HepG2 (cell line): ENCODE results near the gene LMAN2. TPM values are rescaled to one million over a fixed set of nuclear protein-coding genes. Genes with fewer than 3 reads are reported as not detected.

Source experiments
- ATAC-seq: fragments of 200-7000 bp; cut with Tn5 transposase; 3 replicates; pipeline ENCODE4 v1.9.1; 2020; ENCODE audit warnings: mild to moderate bottlenecking, moderate library complexity
- BruUV-seq: library from RNA; stranded (reverse); fragments of 400-500 nt; replicated peaks from 2 replicates; lab custom pipeline; 2021; lab: Mats Ljungman, UMichigan
- CTCF ChIA-PET: fragments of 300-600 bp; formaldehyde crosslinking; extraction: SDS; loops from one replicate; lab custom pipeline; 2021; ENCODE audit warnings: low total read pairs, inconsistent platforms, low intra/inter-chr PET ratio; lab: Yijun Ruan, JAX
- POLR2A ChIA-PET: fragments of 350-600 bp; sonication (Branson Sonifier 250); formaldehyde crosslinking; loops from one replicate; lab custom pipeline; 2020; ENCODE audit warnings: antibody characterized with exemption, inconsistent platforms; lab: Yijun Ruan, JAX
- DNase-seq: peaks from one replicate; pipeline ENCODE4 v3.0.0-alpha.2; 2015; ENCODE audit warnings: low spot score
- FAIRE-seq: peaks from 3 replicates; lab custom pipeline; 2011; peaks lifted over from hg19 to GRCh38; lab: Jason Lieb, UNC
- H2AFZ ChIP-seq: one replicate; pipeline ENCODE4 v1.6.1; 2011; ENCODE audit warnings: low read length, inconsistent platforms
- H3K27ac ChIP-seq: fragments of 300-600 bp; 3 replicates; pipeline ENCODE4 v1.8.0; 2011; ENCODE audit warnings: mixed run types, mild to moderate bottlenecking, mixed read lengths, low read length, inconsistent platforms; ENCODE audit not compliant: insufficient read depth; ENCODE audit errors: extremely low read length
- H3K27me3 ChIP-seq, 2 experiments: fragments of 200-600 bp in 1 of 2; 2 replicates in 1 of 2; 3 replicates in 1 of 2; pipeline versions ENCODE4 v1.6.0 to v1.8.0; 2011; ENCODE audit warnings: low read length in 2 of 2, mild to moderate bottlenecking in 2 of 2, moderate library complexity in 2 of 2, inconsistent platforms in 1 of 2; ENCODE audit not compliant: insufficient read depth in 2 of 2, control insufficient read depth in 1 of 2
- H3K36me3 ChIP-seq, 2 experiments: fragments of 200-600 bp in 1 of 2; replicated peaks in 1 of 2; 2 replicates in 1 of 2; 3 replicates in 1 of 2; pipeline versions ENCODE4 v1.5.1 to v1.8.0; 2011; ENCODE audit warnings: low read length in 2 of 2, inconsistent platforms in 1 of 2; ENCODE audit not compliant: insufficient read depth in 2 of 2, control insufficient read depth in 1 of 2
- H3K4me1 ChIP-seq: 2 replicates; pipeline ENCODE4 v1.5.1; 2012; ENCODE audit warnings: low read length, inconsistent platforms; ENCODE audit not compliant: insufficient read depth
- H3K4me2 ChIP-seq: 2 replicates; pipeline ENCODE4 v1.6.0; 2011; ENCODE audit warnings: low read depth, low read length, inconsistent platforms
- H3K4me3 ChIP-seq, 3 experiments: fragments of 200-600 bp in 1 of 3; sonication (generic), shearing (Covaris generic) in 1 of 3; replicated peaks in 1 of 3; 2 replicates each; pipeline ENCODE4 v1.5.1; 2011 to 2016; ENCODE audit warnings: low read length in 3 of 3, inconsistent platforms in 2 of 3, low read depth in 2 of 3, mild to moderate bottlenecking in 2 of 3, control low read depth in 1 of 3, mixed read lengths in 1 of 3; ENCODE audit not compliant: insufficient read depth in 1 of 3
- H3K79me2 ChIP-seq: one replicate; pipeline ENCODE4 v1.6.1; 2011; ENCODE audit warnings: low read length, inconsistent platforms; ENCODE audit not compliant: insufficient read depth
- H3K9ac ChIP-seq: 2 replicates; pipeline ENCODE4 v1.6.0; 2011; ENCODE audit warnings: mild to moderate bottlenecking, low read depth, low read length, inconsistent platforms; ENCODE audit not compliant: insufficient read depth
- H3K9me3 ChIP-seq: 2 replicates; pipeline ENCODE4 v1.5.1; 2012; ENCODE audit warnings: mild to moderate bottlenecking, low read length
- H4K20me1 ChIP-seq: 2 replicates; pipeline ENCODE4 v1.6.0; 2011; ENCODE audit warnings: inconsistent platforms, mild to moderate bottlenecking, low read length, moderate library complexity; ENCODE audit not compliant: insufficient read depth
- BHLHE40 ChIP-seq: IDR thresholded peaks from 2 replicates; pipeline ENCODE4 v1.6.1; 2011; ENCODE audit warnings: low read length, improper control_type of control experiment
- HES4 ChIP-seq: sonication (generic); formaldehyde crosslinking; IDR thresholded peaks from 2 replicates; pipeline ENCODE4 v1.9.0; 2021; ENCODE audit warnings: mild to moderate bottlenecking, missing genetic modification reagents, borderline replicate concordance
- HINFP ChIP-seq: sonication (generic); formaldehyde crosslinking; IDR thresholded peaks from 2 replicates; pipeline ENCODE4 v1.4.0; 2020; ENCODE audit warnings: low read depth, mild to moderate bottlenecking, missing genetic modification reagents
- HNRNPH1 ChIP-seq: fragments of 200-400 bp; formaldehyde crosslinking; optimal IDR thresholded peaks from 2 replicates; pipeline ENCODE3; 2017; ENCODE audit warnings: mild to moderate bottlenecking, low read depth, low read length
- HOXD1 ChIP-seq: sonication (generic); formaldehyde crosslinking; IDR thresholded peaks from 2 replicates; pipeline ENCODE4 v1.5.0; 2020; ENCODE audit warnings: missing genetic modification reagents
- KDM6A ChIP-seq: IDR thresholded peaks from 2 replicates; pipeline ENCODE4 v1.6.1; 2016; ENCODE audit warnings: low read depth
- PATZ1 ChIP-seq: sonication (generic); formaldehyde crosslinking; IDR thresholded peaks from 2 replicates; pipeline ENCODE4 v1.4.0; 2020; ENCODE audit warnings: missing genetic modification reagents
- SAFB2 ChIP-seq: sonication (generic); formaldehyde crosslinking; IDR thresholded peaks from 2 replicates; pipeline ENCODE4 v1.5.1; 2020; ENCODE audit warnings: missing genetic modification reagents, low read depth, mild to moderate bottlenecking, borderline replicate concordance
- SALL1 ChIP-seq: sonication (generic); formaldehyde crosslinking; IDR thresholded peaks from 2 replicates; pipeline ENCODE4 v1.8.0; 2022; ENCODE audit warnings: mild to moderate bottlenecking, missing genetic modification reagents
- SNAPC2 ChIP-seq: sonication (generic); formaldehyde crosslinking; IDR thresholded peaks from 2 replicates; pipeline ENCODE4 v1.8.1; 2022; ENCODE audit warnings: mild to moderate bottlenecking, missing genetic modification reagents
- ZC3H4 ChIP-seq: sonication (generic); formaldehyde crosslinking; IDR thresholded peaks from 2 replicates; pipeline ENCODE4 v1.4.0; 2020; ENCODE audit warnings: missing genetic modification reagents, borderline replicate concordance
- ZNF138 ChIP-seq: sonication (generic); formaldehyde crosslinking; IDR thresholded peaks from 2 replicates; pipeline ENCODE4 v1.5.0; 2020; ENCODE audit warnings: mild to moderate bottlenecking, low read depth, missing genetic modification reagents
- ZNF430 ChIP-seq: sonication (generic); formaldehyde crosslinking; IDR thresholded peaks from 2 replicates; pipeline ENCODE4 v1.9.0; 2021; ENCODE audit warnings: mild to moderate bottlenecking, missing genetic modification reagents
- WGBS: methylation state at CpG from one replicate; pipeline ENCODE4 v1.1.6; 2017; ENCODE audit warnings: low lambda C conversion rate; 5-methylcytosine and 5-hydroxymethylcytosine counted together
- in situ Hi-C: cut with HindIII; loops from 2 replicates; pipeline ENCODE4 v1.10.0; 2017; ENCODE audit warnings: low pct_unique_long_range_greater_than_20kb; ENCODE audit not compliant: extremely low pct_ligation_motif_present
- intact Hi-C: fragments of 100-400 bp; cut with micrococcal nuclease; formaldehyde crosslinking; loops from one replicate; pipeline ENCODE4 v1.10.0; 2022; ENCODE audit not compliant: unreplicated experiment
- polyA plus RNA-seq, 8 experiments: library from polyadenylated mRNA; depleted of rRNA in 3 of 8; stranded (reverse) in 7 of 8; unstranded in 1 of 8; fragments of >200 nt; fragmentation: Illumina TruSeq in 4 of 8; extraction: Trizol in 4 of 8; gene quantifications; 2 replicates each; pipeline versions ENCODE4 v1.2.1 to v1.2.3, GENCODE V29; 2011 to 2016; ENCODE audit warnings: low read depth in 4 of 8, missing spikeins in 1 of 8, mixed read lengths in 1 of 8; ENCODE audit not compliant: insufficient read depth in 1 of 8
- total RNA-seq, 5 experiments: library from RNA; depleted of rRNA; stranded (reverse); fragments of >200 nt; fragmentation: Illumina TruSeq; extraction: Trizol; gene quantifications; 2 replicates each; pipeline ENCODE4 v1.2.3, GENCODE V29; 2016; ENCODE audit warnings: low read depth in 1 of 5
- TF ChIP-seq, protein P1 (sequence below): sonication (generic); formaldehyde crosslinking; IDR thresholded peaks from 2 replicates; pipeline ENCODE4 v1.5.0; 2020; ENCODE audit warnings: mild to moderate bottlenecking, missing genetic modification reagents

Gene LMAN2
- total and polyA plus RNA-seq, 2 of the 13 experiments (the other 11 are each of a cell fraction or from before 2014, with no cell fraction given): 191 to 197 TPM

- Histone ChIP-seq H3K9me3 (no peaks in the 10 kb centered on the region), H2AFZ (no peak overlapping the region), H3K27me3 (peaks cover 0 to 18% of the 10 kb centered on the region in 2 experiments; a peak in 4 of 5 replicates), H4K20me1 (no peaks in the 10 kb centered on the region), H3K9ac (no peak overlapping the region), H3K79me2 (no peaks in the 10 kb centered on the region), H3K4me2 (no peak overlapping the region), H3K36me3 (no peaks in the 10 kb centered on the region), H3K27ac (no peak overlapping the region), H3K4me3 (no peak overlapping the region), H3K4me1 (peaks cover 98% of the 10 kb centered on the region)
- DNase-seq: no peak
- BruUV-seq: no TSS peak
- no peak for FAIRE-seq
- no peak for ATAC-seq
- TF ChIP-seq HOXD1 (CRISPR knock-in tag) (no peak), ZNF138 (no peak), HNRNPH1 (no peak), KDM6A (CRISPR knock-in tag) (no peak), SALL1 (CRISPR knock-in tag) (no peak), ZC3H4 (CRISPR knock-in tag) (no peak), ZNF430 (CRISPR knock-in tag) (no peak), HES4 (no peak), BHLHE40 (no peak), SNAPC2 (CRISPR knock-in tag) (no peak), SAFB2 (CRISPR knock-in tag) (no peak), HINFP (CRISPR knock-in tag) (no peak), PATZ1 (CRISPR knock-in tag) (no peak)
- TF ChIP-seq, protein P1, sequence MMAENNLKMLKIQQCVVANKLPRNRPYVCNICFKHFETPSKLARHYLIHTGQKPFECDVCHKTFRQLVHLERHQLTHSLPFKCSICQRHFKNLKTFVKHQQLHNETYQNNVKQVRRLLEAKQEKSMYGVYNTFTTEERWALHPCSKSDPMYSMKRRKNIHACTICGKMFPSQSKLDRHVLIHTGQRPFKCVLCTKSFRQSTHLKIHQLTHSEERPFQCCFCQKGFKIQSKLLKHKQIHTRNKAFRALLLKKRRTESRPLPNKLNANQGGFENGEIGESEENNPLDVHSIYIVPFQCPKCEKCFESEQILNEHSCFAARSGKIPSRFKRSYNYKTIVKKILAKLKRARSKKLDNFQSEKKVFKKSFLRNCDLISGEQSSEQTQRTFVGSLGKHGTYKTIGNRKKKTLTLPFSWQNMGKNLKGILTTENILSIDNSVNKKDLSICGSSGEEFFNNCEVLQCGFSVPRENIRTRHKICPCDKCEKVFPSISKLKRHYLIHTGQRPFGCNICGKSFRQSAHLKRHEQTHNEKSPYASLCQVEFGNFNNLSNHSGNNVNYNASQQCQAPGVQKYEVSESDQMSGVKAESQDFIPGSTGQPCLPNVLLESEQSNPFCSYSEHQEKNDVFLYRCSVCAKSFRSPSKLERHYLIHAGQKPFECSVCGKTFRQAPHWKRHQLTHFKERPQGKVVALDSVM (CRISPR knock-in tag): no peak
- POLR2A ChIA-PET: interaction anchor here (1.6 to 6.5 kb wide), 2 partner anchors 9 to 22 kb away, joined by 12 to 77 read pairs; no protein-coding TSS in a partner anchor
- in situ Hi-C loops (loop anchor here (25.0 kb wide), 1 partner anchor 820 kb away; the partner anchor contains the start of genes CDHR2 and RNF44), intact Hi-C loops (no loop called here)
- CTCF ChIA-PET: no interaction called here
- 85% methylated on average over 5 of the region's 5 CpGs for WGBS
Observed at GRCh38 chr5:177357146-177357458, 5.6 kb upstream of the LMAN2 start.
